ENCODE data around the gene CLPSL1. TPM values are rescaled to one million over a fixed set of nuclear protein-coding genes. Genes with fewer than 3 reads are reported as not detected.

The CLPSL1 gene
- total RNA-seq, 1 experiment from 2014 or later, result not detected

GRCh38 chr6:35797837-35798526 lies 17.2 kb downstream of the CLPSL1 start:
- peak; percentile 79 for DNase-seq
- no peaks in the 10 kb centered on the region; the same call in 1 of the 2 replicates for H3K27me3 ChIP-seq (ENCODE audit: control insufficient read depth, insufficient read depth, low read length)
- H3K36me3 ChIP-seq (replicated peaks; ENCODE audit: control insufficient read depth, insufficient read depth, low read length), result no peaks in the 10 kb centered on the region
- H3K4me3 ChIP-seq (ENCODE audit: insufficient read depth, low read depth, low read length), result no peak overlapping the region

GRCh38 chr6:35798706-35799105 lies 17.9 kb downstream of the CLPSL1 start:
- H3K36me3 ChIP-seq (replicated peaks; ENCODE audit: control insufficient read depth, insufficient read depth, low read length), result no peaks in the 10 kb centered on the region
- no peaks in the 10 kb centered on the region for H3K27me3 ChIP-seq (ENCODE audit: control insufficient read depth, insufficient read depth, low read length)
- no peak overlapping the region for H3K4me3 ChIP-seq (ENCODE audit: insufficient read depth, low read depth, low read length)
- DNase-seq, result no peak

GRCh38 chr6:35801148-35801547 lies 20.3 kb downstream of the CLPSL1 start:
- Histone ChIP-seq H3K4me3 (ENCODE audit: insufficient read depth, low read depth, low read length) (no peak overlapping the region), H3K36me3 (replicated peaks; ENCODE audit: control insufficient read depth, insufficient read depth, low read length) (no peaks in the 10 kb centered on the region), H3K27me3 (ENCODE audit: control insufficient read depth, insufficient read depth, low read length) (no peaks in the 10 kb centered on the region; the same call in 1 of the 2 replicates)
- DNase-seq, result no peak

GRCh38 chr6:35804996-35805736 lies 24.3 kb downstream of the CLPSL1 start, which contains the start of gene LHFPL5:
Gene LHFPL5 (plus strand): TSS chr6:35805352. CDS start chr6:35805671, 319 bp downstream.
- Histone ChIP-seq H3K4me3 (ENCODE audit: insufficient read depth, low read depth, low read length) (peak within 1 kb of the TSS; percentile 56), H3K27me3 (ENCODE audit: control insufficient read depth, insufficient read depth, low read length) (no peaks in the 10 kb centered on the region; the same call in 1 of the 2 replicates), H3K36me3 (replicated peaks; ENCODE audit: control insufficient read depth, insufficient read depth, low read length) (no peaks in the 10 kb centered on the region)
- DNase-seq, result peak; percentile 99

- no peak for DNase-seq
- Histone ChIP-seq H3K27me3 (ENCODE audit: control insufficient read depth, insufficient read depth, low read length) (no peaks in the 10 kb centered on the region; the same call in 1 of the 2 replicates), H3K4me3 (ENCODE audit: insufficient read depth, low read depth, low read length) (no peak overlapping the region), H3K36me3 (replicated peaks; ENCODE audit: control insufficient read depth, insufficient read depth, low read length) (no peaks in the 10 kb centered on the region)
Observed at GRCh38 chr6:35808688-35809087, 27.9 kb downstream of the CLPSL1 start.

- Histone ChIP-seq H3K4me3 (ENCODE audit: insufficient read depth, low read depth, low read length) (no peak overlapping the region), H3K27me3 (ENCODE audit: control insufficient read depth, insufficient read depth, low read length) (no peaks in the 10 kb centered on the region; the same call in 1 of the 2 replicates), H3K36me3 (replicated peaks; ENCODE audit: control insufficient read depth, insufficient read depth, low read length) (no peaks in the 10 kb centered on the region)
- DNase-seq, result no peak
Observed at GRCh38 chr6:35809809-35810208, 29.0 kb downstream of the CLPSL1 start.

- H3K36me3 ChIP-seq (replicated peaks; ENCODE audit: control insufficient read depth, insufficient read depth, low read length), result no peaks in the 10 kb centered on the region
- no peak for DNase-seq
- no peak overlapping the region for H3K4me3 ChIP-seq (ENCODE audit: insufficient read depth, low read depth, low read length)
- no peaks in the 10 kb centered on the region for H3K27me3 ChIP-seq (ENCODE audit: control insufficient read depth, insufficient read depth, low read length)
Observed at GRCh38 chr6:35810971-35811698, 30.3 kb downstream of the CLPSL1 start.

GRCh38 chr6:35811699-35811995 lies 30.8 kb downstream of the CLPSL1 start:
- Histone ChIP-seq H3K27me3 (ENCODE audit: control insufficient read depth, insufficient read depth, low read length) (no peaks in the 10 kb centered on the region), H3K36me3 (replicated peaks; ENCODE audit: control insufficient read depth, insufficient read depth, low read length) (no peaks in the 10 kb centered on the region), H3K4me3 (ENCODE audit: insufficient read depth, low read depth, low read length) (no peak overlapping the region)
- DNase-seq, result no peak

GRCh38 chr6:35817515-35817914 lies 36.7 kb downstream of the CLPSL1 start:
- DNase-seq, result no peak
- no peak overlapping the region for H3K4me3 ChIP-seq (ENCODE audit: insufficient read depth, low read depth, low read length)
- no peaks in the 10 kb centered on the region for H3K36me3 ChIP-seq (replicated peaks; ENCODE audit: control insufficient read depth, insufficient read depth, low read length)
- no peaks in the 10 kb centered on the region for H3K27me3 ChIP-seq (ENCODE audit: control insufficient read depth, insufficient read depth, low read length)

- DNase-seq, result no peak
- no peaks in the 10 kb centered on the region for H3K36me3 ChIP-seq (replicated peaks; ENCODE audit: control insufficient read depth, insufficient read depth, low read length)
- no peak overlapping the region for H3K4me3 ChIP-seq (ENCODE audit: insufficient read depth, low read depth, low read length)
- H3K27me3 ChIP-seq (ENCODE audit: control insufficient read depth, insufficient read depth, low read length), result no peaks in the 10 kb centered on the region
Observed at GRCh38 chr6:35823601-35824000, 42.8 kb downstream of the CLPSL1 start.

GRCh38 chr6:35824552-35825192 lies 43.9 kb downstream of the CLPSL1 start:
- no peaks in the 10 kb centered on the region for H3K27me3 ChIP-seq (ENCODE audit: control insufficient read depth, insufficient read depth, low read length)
- DNase-seq, result no peak
- H3K36me3 ChIP-seq (replicated peaks; ENCODE audit: control insufficient read depth, insufficient read depth, low read length), result no peaks in the 10 kb centered on the region
- H3K4me3 ChIP-seq (ENCODE audit: insufficient read depth, low read depth, low read length), result no peak overlapping the region

GRCh38 chr6:35829306-35829705 lies 48.5 kb downstream of the CLPSL1 start:
- no peaks in the 10 kb centered on the region for H3K27me3 ChIP-seq (ENCODE audit: control insufficient read depth, insufficient read depth, low read length)

GRCh38 chr6:35831257-35832007 lies 50.6 kb downstream of the CLPSL1 start:
- Histone ChIP-seq H3K36me3 (replicated peaks; ENCODE audit: control insufficient read depth, insufficient read depth, low read length) (peaks cover 6% of the 10 kb centered on the region), H3K4me3 (ENCODE audit: insufficient read depth, low read depth, low read length) (no peak overlapping the region), H3K27me3 (ENCODE audit: control insufficient read depth, insufficient read depth, low read length) (no peaks in the 10 kb centered on the region)
- DNase-seq, result no peak

More at GRCh38 chr6:35829306-35829705, 48.5 kb downstream of the CLPSL1 start:
- DNase-seq, result no peak
- Histone ChIP-seq H3K36me3 (replicated peaks; ENCODE audit: control insufficient read depth, insufficient read depth, low read length) (no peaks in the 10 kb centered on the region), H3K4me3 (ENCODE audit: insufficient read depth, low read depth, low read length) (no peak overlapping the region)

- H3K36me3 ChIP-seq (replicated peaks; ENCODE audit: control insufficient read depth, insufficient read depth, low read length), result peaks cover 12% of the 10 kb centered on the region
- no peak for DNase-seq
- H3K27me3 ChIP-seq (ENCODE audit: control insufficient read depth, insufficient read depth, low read length), result no peaks in the 10 kb centered on the region
Observed at GRCh38 chr6:35833536-35833935, 52.7 kb downstream of the CLPSL1 start.

More at GRCh38 chr6:35833536-35833935, 52.7 kb downstream of the CLPSL1 start:
- no peak overlapping the region for H3K4me3 ChIP-seq (ENCODE audit: insufficient read depth, low read depth, low read length)
